ENCODE results near the gene TMA7B. TPM values are rescaled to one million over a fixed set of nuclear protein-coding genes. Genes with fewer than 3 reads are reported as not detected.

Gene TMA7B
- polyA plus RNA-seq, 1 experiment: not detected

- DNase-seq (ENCODE audit: low read depth): no peak
- POLR2A ChIA-PET: no interaction called here
- CTCF ChIA-PET: no interaction called here
- no peak overlapping the region for H3K4me3 ChIP-seq (ENCODE audit: low read depth, low read length)
- H3K27me3 ChIP-seq (ENCODE audit: control insufficient read depth, insufficient read depth, low read length): peaks cover 21% of the 10 kb centered on the region
- no peak for TF ChIP-seq CTCF (IDR thresholded peaks at IDR 0.05; ENCODE audit: insufficient read depth, low read depth, low read length)
- no peaks in the 10 kb centered on the region for H3K36me3 ChIP-seq (ENCODE audit: control insufficient read depth, insufficient read depth, low read length)
Measured at GRCh38 chr22:39974065-39974464, 13.9 kb downstream of the TMA7B start.

GRCh38 chr22:39979048-39979447 lies 18.9 kb downstream of the TMA7B start:
- DNase-seq (ENCODE audit: low read depth): no peak
- no peaks in the 10 kb centered on the region for H3K36me3 ChIP-seq (ENCODE audit: control insufficient read depth, insufficient read depth, low read length)
- ChIA-PET CTCF (interaction anchor here (0.6 kb wide), 1 partner anchor 405 kb away, joined by 3 read pairs; no protein-coding TSS in a partner anchor), POLR2A (no interaction called here)
- TF ChIP-seq CTCF (IDR thresholded peaks at IDR 0.05; ENCODE audit: insufficient read depth, low read depth, low read length): no peak
- H3K27me3 ChIP-seq (ENCODE audit: control insufficient read depth, insufficient read depth, low read length): peaks cover 13% of the 10 kb centered on the region
- no peak overlapping the region for H3K4me3 ChIP-seq (ENCODE audit: low read depth, low read length)

GRCh38 chr22:39979458-39979857 lies 19.3 kb downstream of the TMA7B start:
- Histone ChIP-seq H3K27me3 (ENCODE audit: control insufficient read depth, insufficient read depth, low read length) (peaks cover 13% of the 10 kb centered on the region), H3K36me3 (ENCODE audit: control insufficient read depth, insufficient read depth, low read length) (no peaks in the 10 kb centered on the region), H3K4me3 (ENCODE audit: low read depth, low read length) (no peak overlapping the region)
- TF ChIP-seq CTCF (IDR thresholded peaks at IDR 0.05; ENCODE audit: insufficient read depth, low read depth, low read length): no peak
- POLR2A ChIA-PET: no interaction called here
- CTCF ChIA-PET: interaction anchor here (0.6 kb wide), 1 partner anchor 406 kb away, joined by 3 read pairs; no protein-coding TSS in a partner anchor
- DNase-seq (ENCODE audit: low read depth): no peak

GRCh38 chr22:39980596-39980995 lies 20.4 kb downstream of the TMA7B start:
- H3K4me3 ChIP-seq (ENCODE audit: low read depth, low read length): no peak overlapping the region
- TF ChIP-seq CTCF (IDR thresholded peaks at IDR 0.05; ENCODE audit: insufficient read depth, low read depth, low read length): no peak
- ChIA-PET POLR2A (no interaction called here), CTCF (interaction anchor here (2.2 kb wide), 1 partner anchor 12 kb away, joined by 5 read pairs; no protein-coding TSS in a partner anchor)
- peaks cover 9% of the 10 kb centered on the region for H3K27me3 ChIP-seq (ENCODE audit: control insufficient read depth, insufficient read depth, low read length)
- H3K36me3 ChIP-seq (ENCODE audit: control insufficient read depth, insufficient read depth, low read length): no peaks in the 10 kb centered on the region
- DNase-seq (ENCODE audit: low read depth): no peak

- Histone ChIP-seq H3K36me3 (ENCODE audit: control insufficient read depth, insufficient read depth, low read length) (no peaks in the 10 kb centered on the region), H3K27me3 (ENCODE audit: control insufficient read depth, insufficient read depth, low read length) (peaks cover 5% of the 10 kb centered on the region), H3K4me3 (ENCODE audit: low read depth, low read length) (no peak overlapping the region)
- CTCF ChIA-PET: interaction anchor here (1.5 kb wide), 1 partner anchor 41 kb away, joined by 4 read pairs; no protein-coding TSS in a partner anchor
- no peak for TF ChIP-seq CTCF (IDR thresholded peaks at IDR 0.05; ENCODE audit: insufficient read depth, low read depth, low read length)
- DNase-seq (ENCODE audit: low read depth): no peak
- POLR2A ChIA-PET: no interaction called here
Measured at GRCh38 chr22:39983346-39983745, 23.1 kb downstream of the TMA7B start.
